HG03135 (cell line): ENCODE measurements around the gene CCHCR1.
"Not testable (repeated sequence)": the region's sequence is repeated elsewhere in the genome, so short reads cannot be mapped to it uniquely, and the experiment has no call there.

ENCODE experiments used
- ATAC-seq: cut with Tn5 transposase; IDR thresholded peaks from one replicate; pipeline ENCODE4 v1.9.1; 2021; ENCODE audit warnings: mild to moderate bottlenecking, moderate library complexity; ENCODE audit not compliant: unreplicated experiment

The CCHCR1 gene, protein sequence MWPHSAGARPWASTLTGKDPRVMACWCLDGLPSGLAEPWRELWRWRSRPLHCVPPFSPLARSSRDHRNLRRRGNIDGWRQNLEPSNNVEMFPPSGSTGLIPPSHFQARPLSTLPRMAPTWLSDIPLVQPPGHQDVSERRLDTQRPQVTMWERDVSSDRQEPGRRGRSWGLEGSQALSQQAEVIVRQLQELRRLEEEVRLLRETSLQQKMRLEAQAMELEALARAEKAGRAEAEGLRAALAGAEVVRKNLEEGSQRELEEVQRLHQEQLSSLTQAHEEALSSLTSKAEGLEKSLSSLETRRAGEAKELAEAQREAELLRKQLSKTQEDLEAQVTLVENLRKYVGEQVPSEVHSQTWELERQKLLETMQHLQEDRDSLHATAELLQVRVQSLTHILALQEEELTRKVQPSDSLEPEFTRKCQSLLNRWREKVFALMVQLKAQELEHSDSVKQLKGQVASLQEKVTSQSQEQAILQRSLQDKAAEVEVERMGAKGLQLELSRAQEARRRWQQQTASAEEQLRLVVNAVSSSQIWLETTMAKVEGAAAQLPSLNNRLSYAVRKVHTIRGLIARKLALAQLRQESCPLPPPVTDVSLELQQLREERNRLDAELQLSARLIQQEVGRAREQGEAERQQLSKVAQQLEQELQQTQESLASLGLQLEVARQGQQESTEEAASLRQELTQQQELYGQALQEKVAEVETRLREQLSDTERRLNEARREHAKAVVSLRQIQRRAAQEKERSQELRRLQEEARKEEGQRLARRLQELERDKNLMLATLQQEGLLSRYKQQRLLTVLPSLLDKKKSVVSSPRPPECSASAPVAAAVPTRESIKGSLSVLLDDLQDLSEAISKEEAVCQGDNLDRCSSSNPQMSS

DNA sequence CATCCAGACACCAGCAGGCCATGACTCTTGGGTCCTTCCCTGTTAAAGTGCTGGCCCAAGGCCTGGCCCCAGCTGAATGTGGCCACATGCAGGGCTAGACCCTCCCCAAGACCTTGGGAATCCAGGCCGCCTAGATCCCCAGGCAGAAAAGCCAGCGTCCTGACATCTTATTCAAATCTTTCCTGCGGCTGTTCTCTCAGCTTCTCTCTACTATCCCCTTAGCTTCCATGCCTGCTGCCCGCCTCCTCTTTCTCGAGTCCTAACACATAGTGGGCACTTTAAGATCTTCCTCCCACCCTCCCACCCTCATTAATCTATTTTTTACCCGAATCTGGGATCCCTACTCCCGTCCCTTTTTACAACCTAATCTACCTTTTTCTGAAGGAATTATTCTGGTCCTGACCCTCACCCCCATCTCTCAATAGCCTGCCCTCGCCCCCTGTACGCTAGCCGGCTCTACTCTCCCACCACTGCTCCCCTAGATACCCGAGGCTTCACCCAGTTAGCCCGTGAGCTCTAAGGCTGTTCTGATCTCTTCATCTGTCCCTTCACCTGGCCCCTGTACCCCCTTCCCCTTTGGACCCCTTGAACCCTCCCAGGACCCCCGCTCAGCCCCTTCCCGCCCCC is at the start of gene CCHCR1:
Gene CCHCR1, minus strand, starts transcription at position 290 of the 627 bp plus-strand sequence. Its CDS starts 202 bp downstream, at position 88.
- no peak for ATAC-seq

DNA sequence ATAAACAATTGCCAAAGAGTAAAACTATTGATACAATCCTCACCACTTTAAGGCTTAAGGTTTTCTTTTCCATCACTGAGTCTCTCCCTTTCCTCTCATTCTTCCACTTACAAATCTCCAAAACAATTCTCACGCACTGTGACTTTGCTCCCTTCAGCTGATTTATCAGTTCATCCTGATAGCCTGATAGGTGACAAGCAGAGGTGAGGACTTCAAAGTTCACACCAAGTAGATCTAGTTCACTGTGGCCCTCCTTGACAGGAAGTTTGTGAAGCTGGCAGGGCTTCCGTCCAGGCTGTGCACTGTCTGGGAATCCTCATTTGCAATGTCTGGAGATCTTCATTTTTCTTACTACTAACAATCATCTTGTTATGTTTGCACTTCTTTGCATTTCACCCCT is 48.0 kb upstream of the CCHCR1 start:
- ATAC-seq = no peak

DNA sequence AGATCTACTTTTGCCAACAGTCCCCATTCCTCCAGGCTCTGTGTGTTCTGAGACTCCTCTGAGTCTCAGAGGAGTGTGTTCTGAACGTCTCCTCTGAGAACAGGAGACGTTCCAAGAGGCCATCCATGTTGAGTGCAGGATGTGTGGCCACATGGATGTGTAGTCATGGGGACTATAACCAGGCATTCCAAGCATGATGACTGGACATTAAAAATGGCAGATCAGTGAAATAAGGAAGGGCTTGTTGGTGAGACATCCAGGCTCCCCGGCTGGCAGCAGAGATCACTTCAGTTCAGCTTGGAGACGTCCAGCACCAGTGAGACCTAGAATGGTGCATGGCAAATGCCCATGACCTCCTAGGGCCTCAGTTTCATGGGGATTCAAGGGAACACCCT is 47.1 kb upstream of the CCHCR1 start:
- ATAC-seq = no peak

DNA sequence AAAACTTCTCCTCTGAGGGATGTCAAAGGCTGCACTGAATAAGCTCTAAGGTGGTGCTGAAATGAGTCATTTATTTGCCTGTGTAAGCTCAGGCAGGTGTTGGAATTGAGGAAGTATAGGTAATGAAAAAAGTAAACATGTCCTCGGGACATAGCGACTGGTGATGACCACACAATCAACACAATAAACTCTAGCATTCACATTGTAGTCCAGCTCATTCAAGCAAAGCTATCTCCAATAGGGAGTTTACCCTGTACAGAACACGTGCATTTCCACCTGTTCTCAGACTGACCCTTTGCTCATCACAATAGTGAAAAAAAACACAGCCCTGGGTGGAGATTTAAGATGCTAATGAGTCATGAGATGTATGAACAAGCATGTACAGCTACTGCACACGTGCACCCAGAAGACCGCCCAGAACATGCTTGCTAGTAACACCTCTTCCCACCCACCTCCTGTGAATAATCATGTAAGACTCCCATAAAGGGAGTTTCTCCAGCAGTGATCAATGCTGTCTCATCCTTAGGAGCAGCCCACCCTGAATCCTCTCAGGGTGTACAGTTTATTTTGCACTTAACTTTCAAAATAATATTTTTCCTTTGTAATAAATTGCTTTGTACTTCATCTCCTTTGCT is 45.9 kb upstream of the CCHCR1 start:
- peak; percentile 60 for ATAC-seq

DNA sequence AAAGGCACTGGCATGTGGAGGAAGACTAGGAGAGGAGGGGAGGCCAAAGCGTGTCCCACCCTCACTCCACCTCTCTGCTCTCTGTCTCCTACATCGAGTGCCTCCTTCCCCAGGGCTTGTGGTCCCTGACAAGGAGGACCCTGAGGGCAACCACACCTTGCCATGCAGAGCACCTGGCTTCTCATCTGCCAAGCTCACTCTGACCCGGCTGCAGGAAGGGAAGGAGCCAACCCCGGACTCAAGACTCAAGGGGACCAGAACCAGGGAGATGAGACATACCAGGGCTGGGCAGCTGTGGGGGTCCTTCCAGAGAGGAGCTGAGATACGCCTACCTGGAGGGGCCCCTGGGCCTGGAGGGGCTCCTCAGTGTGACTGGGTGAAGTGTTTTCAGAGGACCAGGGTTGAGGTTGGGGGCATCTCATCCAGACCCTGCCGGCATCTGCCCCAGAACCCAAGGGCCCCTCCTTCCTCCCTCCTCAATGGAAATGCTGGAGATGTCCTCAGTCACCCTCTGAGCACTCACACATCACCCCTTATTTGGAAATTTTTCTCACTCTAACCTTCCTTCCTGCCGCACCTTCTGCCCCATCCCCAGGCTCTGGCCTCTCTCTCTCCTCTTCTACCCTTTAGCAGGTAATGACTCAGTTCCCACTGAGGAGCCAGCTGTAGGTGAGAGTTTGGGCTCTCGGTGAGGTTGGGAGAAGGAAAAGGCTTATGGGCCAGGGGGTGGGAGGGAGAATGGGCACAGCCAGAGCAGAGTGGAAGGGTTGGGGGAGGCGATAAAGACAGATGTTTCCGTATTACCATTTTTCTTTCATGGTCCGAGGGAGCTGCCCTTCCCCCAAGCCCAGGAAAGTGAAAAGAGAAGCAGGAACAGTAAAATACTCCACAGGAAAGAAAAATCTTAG is 44.9 kb upstream of the CCHCR1 start:
- no peak for ATAC-seq

DNA sequence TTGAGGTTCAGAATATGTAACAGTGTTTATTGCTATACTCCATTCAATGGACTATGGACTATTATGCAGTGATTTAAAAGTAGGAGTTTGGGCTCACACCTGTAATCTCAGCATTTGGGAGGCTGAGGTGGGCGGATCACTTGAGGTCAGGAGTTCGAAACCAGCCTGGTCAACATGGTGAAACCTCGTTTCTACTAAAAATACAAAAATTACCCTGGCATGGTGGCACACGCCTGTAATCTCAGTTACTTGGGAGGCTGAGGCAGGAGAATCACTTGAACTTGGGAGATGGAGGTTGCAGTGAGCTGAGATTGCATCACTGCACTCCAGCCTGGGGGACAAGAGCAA is 41.5 kb upstream of the CCHCR1 start:
- not testable (repeated sequence) for ATAC-seq

DNA sequence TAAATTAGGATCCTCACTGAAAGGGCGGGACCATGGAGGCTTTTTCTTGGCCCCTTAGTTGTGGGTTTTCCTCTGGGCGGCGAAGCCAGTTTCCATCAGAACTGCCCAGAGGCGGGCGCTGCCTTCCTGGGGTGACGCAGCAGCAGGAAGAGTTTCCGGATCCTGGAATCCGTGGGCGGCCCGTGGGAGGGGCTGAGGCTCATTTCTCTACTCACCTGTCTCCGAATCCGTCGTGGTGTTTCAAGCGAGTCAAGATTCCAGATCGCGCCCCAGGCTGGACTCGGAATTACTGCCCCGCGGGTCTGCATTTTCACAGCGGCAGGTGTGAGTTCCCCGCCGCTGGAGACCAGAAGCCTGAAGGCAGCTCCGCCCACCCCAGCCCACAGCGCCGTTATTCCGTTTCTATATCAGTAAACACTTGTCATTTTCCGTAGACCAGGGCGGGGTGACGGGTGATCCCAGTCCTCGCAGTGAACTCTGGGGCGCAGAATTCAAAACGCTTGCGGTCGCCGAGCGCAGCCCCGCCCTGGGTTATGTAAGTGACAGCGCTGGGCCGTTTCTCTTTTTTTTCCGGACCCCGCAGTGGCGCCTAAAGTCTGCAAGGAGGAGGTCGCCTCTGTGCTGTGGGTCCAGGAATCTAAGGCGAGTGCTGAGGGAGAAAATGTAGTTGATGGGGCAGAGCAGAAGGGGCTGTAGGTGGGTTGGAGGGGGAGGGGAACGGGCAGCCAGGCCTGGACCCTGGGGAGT is 40.1 kb upstream of the CCHCR1 start:
- ATAC-seq = peak; percentile 67

DNA sequence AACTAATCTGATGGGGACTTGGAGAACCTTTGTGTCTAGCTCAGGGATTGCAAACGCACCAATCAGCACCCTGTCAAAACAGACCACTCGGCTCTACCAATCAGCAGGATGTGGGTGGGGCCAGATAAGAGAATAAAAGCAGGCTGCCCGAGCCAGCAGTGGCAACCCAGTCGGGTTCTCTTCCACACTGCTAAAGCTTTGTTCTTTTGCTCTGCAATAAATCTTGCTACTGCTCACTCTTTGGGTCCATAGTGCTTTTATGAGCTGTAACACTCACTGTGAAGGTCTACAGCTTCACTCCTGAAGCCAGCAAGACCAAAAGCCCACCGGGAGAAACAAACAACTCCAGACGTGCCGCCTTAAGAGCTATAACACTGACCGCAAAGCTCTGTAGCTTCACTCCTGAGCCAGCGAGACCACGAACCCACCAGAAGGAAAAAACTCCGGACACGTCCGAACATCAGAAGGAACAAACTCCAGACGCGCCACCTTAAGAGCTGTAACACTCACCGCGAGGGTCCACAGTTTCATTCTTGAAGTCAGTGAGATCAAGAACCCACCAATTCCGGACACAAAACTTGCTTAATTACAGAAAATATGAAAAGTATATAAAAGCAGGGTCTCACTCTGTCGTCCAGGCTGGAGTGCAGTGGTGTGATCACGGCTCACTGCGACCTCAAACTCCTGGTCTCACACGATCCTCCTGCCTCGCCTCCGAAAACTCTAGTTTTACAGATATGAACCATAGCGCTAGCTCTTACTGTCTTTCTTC is 38.8 kb upstream of the CCHCR1 start:
- not testable (repeated sequence) for ATAC-seq

DNA sequence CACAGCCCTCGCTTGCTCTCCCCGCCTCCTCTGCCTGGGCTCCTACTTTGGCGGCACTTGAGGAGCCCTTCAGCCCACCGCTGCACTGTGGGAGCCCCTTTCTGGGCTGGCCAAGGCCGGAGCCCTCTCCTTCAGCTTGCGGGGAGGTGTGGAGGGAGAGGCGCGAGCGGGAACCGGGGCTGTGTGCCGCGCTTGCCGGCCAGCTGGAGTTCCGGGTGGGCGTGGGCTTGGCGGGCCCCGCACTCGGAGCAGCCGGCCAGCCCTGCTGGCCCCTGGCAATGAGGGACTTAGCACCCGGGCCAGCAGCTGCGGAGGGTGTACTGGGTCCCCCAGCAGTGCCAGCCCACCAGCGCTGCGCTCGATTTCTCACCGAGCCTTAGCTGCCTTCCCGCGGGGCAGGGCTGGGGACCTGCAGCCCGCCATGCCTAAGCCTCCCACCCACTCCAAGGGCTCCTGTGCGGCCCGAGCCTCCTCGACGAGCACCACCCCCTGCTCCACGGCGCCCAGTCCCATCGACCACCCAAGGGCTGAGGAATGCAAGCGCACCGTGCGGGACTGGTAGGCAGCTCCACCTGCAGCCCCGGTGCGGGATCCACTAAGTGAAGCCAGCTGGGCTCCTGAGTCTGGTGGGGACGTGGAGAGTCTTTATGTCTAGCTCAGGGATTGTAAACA is 37.8 kb upstream of the CCHCR1 start:
- ATAC-seq = not testable (repeated sequence)

DNA sequence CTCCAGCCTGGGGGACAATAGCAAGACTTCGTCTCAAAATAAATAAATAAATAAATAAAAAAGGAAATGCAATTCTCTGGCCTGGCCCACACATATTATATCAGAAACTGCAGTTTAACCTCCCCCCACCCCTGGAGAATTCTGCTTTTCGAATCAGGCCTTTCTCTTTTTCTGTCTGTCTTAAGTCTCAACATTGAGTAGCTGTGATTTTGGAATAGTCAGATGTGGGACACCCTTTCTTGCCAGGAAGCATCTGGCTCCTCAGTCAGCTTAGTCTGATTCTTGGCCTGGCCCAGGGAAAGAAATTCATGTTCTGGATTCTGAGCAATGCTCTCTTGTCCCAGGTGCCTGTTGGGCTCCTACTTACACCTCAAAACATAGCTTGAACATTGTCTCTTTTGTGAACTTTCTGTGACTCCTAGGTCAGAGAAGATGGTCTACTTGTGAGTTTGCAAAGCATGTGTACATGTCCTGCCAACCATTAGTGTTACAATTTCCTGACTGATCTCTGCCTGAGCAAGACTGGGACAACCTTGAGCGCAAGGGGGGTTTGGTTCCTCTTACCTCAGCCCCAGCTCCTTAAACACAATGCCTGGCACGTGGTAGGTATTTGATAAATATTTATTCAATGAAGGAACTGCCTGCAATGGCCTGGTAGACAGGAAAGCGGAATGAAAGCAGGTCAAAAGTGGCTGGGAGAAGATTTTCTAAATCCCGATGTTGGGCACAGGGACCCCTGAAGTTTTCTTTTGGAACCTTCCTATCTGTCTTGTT is 36.6 kb upstream of the CCHCR1 start:
- no peak for ATAC-seq

DNA sequence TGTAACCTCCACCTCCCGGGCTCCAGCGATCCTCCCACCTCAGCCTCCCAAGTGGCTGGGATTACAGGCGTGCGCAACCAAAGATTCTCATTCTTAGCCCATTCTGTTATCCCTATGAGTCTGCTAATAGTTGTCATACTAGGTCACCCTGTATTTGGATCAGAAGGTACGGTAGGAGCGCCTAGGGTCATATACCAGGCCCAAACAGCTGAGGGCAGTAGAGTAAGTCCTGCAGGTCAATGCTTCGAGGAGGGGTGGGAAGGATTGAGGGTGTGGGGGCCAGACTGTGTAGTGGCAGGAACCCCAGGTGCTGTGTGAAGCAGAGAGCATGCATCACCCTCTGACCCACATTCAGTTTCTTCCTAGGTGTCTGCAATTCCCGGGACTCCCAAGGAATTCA is 35.6 kb upstream of the CCHCR1 start:
- ATAC-seq = no peak

DNA sequence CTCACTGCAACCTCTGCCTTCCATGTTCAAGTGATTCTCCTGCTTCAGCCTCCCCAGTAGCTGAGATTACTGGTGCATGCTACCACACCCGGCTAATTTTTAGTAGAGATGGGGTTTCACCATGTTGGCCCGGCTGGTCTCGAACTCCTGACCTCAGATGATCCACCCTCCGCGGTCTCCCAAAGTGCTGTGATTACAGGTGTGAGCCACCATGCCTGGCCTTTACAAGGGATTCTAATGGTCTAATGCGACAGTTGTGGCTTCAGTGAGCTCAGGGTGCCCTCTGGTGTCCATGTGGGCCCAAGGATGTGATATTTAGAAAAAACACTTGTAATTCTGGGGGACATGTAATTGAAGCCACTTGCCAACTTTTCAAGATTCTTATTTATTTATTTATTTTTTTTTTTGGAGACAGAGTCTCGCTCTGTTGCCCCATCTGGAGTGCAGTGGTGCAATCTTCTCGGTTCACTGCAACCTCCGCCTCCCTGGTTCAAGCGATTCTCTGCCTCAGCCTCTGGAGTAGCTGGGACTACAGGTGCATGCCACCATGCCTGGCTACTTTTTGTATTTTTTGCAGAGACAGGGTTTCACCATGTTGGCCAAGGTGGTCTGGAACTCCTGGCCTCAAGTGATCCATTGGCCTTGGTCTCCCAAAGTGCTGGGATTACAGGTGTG is 35.0 kb upstream of the CCHCR1 start:
- not testable (repeated sequence) for ATAC-seq

DNA sequence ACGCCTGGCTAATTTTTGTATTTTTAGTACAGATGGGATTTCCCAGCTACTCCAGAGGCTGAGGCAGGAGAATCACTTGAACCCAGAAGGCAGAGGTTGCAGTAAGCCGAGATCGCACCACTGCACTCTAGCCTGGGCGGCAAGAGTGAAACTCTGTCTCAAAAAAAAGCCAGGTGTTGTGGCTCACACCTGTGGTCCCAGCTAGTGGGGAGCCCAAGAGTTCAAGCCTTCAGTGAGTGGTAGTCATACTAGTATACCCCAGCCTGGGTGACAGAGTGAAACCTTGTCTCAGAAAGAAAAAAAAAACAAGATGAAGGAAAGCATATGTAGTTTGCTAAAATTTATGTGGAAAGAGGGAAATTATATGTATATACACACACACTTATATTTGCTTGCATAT is 32.9 kb upstream of the CCHCR1 start:
- ATAC-seq = no peak

DNA sequence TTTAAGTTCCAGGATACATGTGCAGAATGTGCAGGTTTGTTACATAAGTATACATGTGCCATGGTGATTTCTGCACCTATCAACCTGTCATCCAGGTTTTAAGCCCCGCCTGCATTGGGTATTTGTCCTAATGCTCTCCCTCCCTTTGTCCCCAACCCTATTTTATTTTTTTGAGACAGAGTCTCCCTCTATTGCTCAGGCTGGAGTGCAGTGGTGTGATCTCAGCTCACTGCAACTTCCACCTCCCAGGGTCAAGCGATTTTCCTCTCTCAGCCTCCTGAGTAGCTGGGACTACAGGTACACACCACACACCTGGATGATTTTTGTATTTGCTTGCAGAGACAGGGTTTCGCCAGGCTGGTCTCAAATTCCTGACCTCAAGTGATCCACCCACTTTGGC is 31.6 kb upstream of the CCHCR1 start:
- ATAC-seq = not testable (repeated sequence)

DNA sequence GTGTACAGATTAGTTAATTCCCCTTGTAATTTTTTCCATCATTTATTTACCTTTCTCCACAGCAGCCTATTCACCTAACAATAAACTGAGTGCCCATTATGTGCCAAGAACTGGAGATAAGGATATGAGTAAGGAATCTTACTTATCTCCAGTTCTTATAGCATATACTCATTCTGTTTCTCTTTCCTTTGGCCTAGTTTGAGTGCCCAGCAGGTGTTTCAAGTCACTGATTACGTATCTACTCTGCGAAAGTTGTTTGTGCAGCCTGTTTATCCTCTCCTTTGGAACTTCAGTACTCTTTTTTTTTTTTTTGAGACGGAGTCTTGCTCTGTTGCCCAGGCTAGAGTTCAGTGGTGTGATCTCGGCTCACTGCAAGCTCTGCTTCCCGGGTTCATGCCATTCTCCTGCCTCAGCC is 30.2 kb upstream of the CCHCR1 start:
- no peak for ATAC-seq

DNA sequence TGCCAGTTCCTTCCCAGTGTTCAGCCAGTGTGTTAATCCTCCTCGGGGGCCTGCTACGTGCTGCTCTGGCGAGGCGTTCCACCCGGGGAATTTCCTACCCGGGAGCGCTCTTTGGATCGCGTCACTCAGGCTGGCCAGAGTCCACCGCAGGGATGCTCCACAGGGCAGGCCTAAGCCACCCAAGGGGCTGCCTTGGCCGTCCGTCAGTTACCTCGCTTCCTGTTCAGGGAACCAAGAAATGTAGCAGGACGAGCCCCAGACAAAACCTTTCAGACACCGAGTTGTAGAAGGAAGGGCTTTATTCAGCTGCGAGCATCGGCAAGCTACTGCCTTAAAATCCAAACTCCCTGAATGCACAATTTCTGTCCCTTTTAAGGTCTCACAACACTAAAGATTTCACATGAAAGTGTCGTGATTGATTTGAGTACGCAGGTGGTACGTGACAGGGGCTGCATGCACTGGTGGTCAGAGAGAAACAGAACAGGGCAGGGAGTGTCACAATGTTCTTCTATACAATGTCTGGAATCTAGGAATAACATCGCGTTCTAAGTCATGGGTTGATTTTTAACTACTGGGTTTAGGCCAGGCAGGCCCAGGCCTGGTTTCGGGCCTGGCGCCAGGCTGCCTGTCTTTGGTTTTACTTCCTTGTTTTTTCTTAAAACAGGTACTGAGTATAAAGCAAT is 28.6 kb upstream of the CCHCR1 start:
- no peak for ATAC-seq
